Osteocyte (in vitro differentiated cells): ENCODE results near the gene CUL1. TPM values are rescaled to one million over a fixed set of nuclear protein-coding genes. Genes with fewer than 3 reads are reported as not detected.

Source experiments
- DNase-seq: peaks from one replicate; pipeline ENCODE4 v3.0.0; 2021; ENCODE audit warnings: mixed read lengths; ENCODE audit not compliant: unreplicated experiment; ENCODE audit errors: extremely low spot score
- H3K27ac Mint-ChIP-seq: one replicate; pipeline ENCODE4 v1.8.0; 2021; ENCODE audit warnings: mild to moderate bottlenecking, mixed read lengths; ENCODE audit not compliant: unreplicated experiment
- H3K27me3 Mint-ChIP-seq: one replicate; pipeline ENCODE4 v1.8.0; 2021; ENCODE audit warnings: mixed read lengths; ENCODE audit not compliant: unreplicated experiment
- H3K36me3 Mint-ChIP-seq: one replicate; pipeline ENCODE4 v1.8.0; 2021; ENCODE audit warnings: mixed read lengths; ENCODE audit not compliant: unreplicated experiment
- H3K4me1 Mint-ChIP-seq: one replicate; pipeline ENCODE4 v1.8.0; 2021; ENCODE audit warnings: mixed read lengths; ENCODE audit not compliant: unreplicated experiment
- H3K4me3 Mint-ChIP-seq: one replicate; pipeline ENCODE4 v1.8.0; 2021; ENCODE audit warnings: mild to moderate bottlenecking, moderate library complexity, mixed read lengths; ENCODE audit not compliant: unreplicated experiment
- H3K9me3 Mint-ChIP-seq: one replicate; pipeline ENCODE4 v1.8.0; 2021; ENCODE audit warnings: mixed read lengths; ENCODE audit not compliant: unreplicated experiment
- total RNA-seq: library from RNA; stranded (reverse); gene quantifications from 2 replicates; pipeline ENCODE4 v1.2.1, GENCODE V29; 2021
- TF ChIP-seq, protein P1 (sequence below): fragments of 200-600 bp; sonication (generic); IDR thresholded peaks from 2 replicates; pipeline ENCODE4 v1.5.0; 2021; ENCODE audit warnings: antibody characterized with exemption, mild to moderate bottlenecking, moderate library complexity

CUL1 gene
- total RNA-seq, 1 donor from 2014 or later, result 45.6 TPM

GRCh38 chr7:148834605-148835004 is 135.9 kb downstream of the CUL1 start:
- no peak for DNase-seq
- TF ChIP-seq, protein P1, sequence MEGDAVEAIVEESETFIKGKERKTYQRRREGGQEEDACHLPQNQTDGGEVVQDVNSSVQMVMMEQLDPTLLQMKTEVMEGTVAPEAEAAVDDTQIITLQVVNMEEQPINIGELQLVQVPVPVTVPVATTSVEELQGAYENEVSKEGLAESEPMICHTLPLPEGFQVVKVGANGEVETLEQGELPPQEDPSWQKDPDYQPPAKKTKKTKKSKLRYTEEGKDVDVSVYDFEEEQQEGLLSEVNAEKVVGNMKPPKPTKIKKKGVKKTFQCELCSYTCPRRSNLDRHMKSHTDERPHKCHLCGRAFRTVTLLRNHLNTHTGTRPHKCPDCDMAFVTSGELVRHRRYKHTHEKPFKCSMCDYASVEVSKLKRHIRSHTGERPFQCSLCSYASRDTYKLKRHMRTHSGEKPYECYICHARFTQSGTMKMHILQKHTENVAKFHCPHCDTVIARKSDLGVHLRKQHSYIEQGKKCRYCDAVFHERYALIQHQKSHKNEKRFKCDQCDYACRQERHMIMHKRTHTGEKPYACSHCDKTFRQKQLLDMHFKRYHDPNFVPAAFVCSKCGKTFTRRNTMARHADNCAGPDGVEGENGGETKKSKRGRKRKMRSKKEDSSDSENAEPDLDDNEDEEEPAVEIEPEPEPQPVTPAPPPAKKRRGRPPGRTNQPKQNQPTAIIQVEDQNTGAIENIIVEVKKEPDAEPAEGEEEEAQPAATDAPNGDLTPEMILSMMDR, result no peak
- H3K27ac Mint-ChIP-seq, result no peak overlapping the region

GRCh38 chr7:148835854-148836253 is 137.2 kb downstream of the CUL1 start:
- no peak overlapping the region for H3K4me3 Mint-ChIP-seq
- H3K4me1 Mint-ChIP-seq, result peaks cover 14% of the 10 kb centered on the region
- H3K27ac Mint-ChIP-seq, result no peak overlapping the region
- TF ChIP-seq, protein P1, result no peak
- peaks cover 10% of the 10 kb centered on the region for H3K36me3 Mint-ChIP-seq
- no peak for DNase-seq
- H3K27me3 Mint-ChIP-seq, result no peaks in the 10 kb centered on the region
- H3K9me3 Mint-ChIP-seq, result no peaks in the 10 kb centered on the region

More at GRCh38 chr7:148834605-148835004, 135.9 kb downstream of the CUL1 start:
- Mint-ChIP-seq H3K4me1 (peaks cover 4% of the 10 kb centered on the region), H3K4me3 (no peak overlapping the region), H3K9me3 (no peaks in the 10 kb centered on the region), H3K27me3 (no peaks in the 10 kb centered on the region), H3K36me3 (peaks cover 10% of the 10 kb centered on the region)

- no peak overlapping the region for H3K27ac Mint-ChIP-seq
- H3K36me3 Mint-ChIP-seq, result peaks cover 10% of the 10 kb centered on the region
- no peaks in the 10 kb centered on the region for H3K9me3 Mint-ChIP-seq
- no peaks in the 10 kb centered on the region for H3K27me3 Mint-ChIP-seq
- H3K4me3 Mint-ChIP-seq, result no peak overlapping the region
- peaks cover 21% of the 10 kb centered on the region for H3K4me1 Mint-ChIP-seq
- TF ChIP-seq, protein P1, result no peak
- DNase-seq, result no peak
These were observed 140.2 kb downstream of the CUL1 start for GRCh38 chr7:148838905-148839304.

DNA sequence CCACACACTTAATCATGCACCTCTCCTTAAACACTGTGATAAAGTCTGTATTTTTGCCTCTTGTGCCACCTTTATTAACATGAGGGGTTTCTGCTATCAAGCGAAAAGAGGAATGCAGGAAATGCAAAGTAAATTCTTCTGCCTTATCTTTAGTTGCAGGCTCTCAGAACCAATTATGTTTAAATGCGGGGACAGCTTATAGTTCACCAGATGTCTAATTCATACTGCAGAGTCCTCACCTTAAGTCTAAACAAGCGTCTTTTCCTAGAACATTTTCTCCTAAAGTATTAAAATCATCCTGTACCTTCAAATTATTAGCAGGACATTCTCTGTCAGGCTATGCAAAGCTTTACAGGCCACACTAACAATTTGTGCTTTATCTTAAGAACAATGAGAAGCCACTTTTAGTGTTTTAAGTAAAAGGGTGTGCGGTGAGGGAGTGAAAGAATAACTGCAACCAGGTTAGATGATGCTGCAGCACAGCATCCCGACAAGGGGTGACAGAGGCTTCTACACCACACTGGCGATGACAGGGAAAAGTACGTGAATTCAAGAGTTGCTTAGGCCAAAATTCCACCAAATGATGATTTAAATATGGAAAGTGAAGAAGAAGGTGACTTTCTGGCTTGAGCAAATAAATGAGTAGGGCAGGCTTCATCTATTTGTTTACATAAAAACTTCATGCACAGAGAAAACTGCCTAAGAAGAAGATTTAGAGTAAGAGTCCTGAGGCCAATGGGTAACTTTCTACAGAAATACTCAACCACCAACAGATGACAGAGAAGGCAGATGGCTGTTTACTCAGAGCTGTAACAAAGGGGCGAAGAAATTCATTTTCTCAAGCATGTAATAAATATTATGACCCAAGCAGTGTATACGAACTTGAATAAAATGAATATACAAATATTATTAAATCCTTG is 149.4 kb downstream of the CUL1 start:
- Mint-ChIP-seq H3K36me3 (no peaks in the 10 kb centered on the region), H3K9me3 (no peaks in the 10 kb centered on the region), H3K27ac (no peak overlapping the region), H3K4me3 (no peak overlapping the region), H3K27me3 (no peaks in the 10 kb centered on the region), H3K4me1 (peaks cover 39% of the 10 kb centered on the region)
- TF ChIP-seq, protein P1, result no peak
- no peak for DNase-seq

DNA sequence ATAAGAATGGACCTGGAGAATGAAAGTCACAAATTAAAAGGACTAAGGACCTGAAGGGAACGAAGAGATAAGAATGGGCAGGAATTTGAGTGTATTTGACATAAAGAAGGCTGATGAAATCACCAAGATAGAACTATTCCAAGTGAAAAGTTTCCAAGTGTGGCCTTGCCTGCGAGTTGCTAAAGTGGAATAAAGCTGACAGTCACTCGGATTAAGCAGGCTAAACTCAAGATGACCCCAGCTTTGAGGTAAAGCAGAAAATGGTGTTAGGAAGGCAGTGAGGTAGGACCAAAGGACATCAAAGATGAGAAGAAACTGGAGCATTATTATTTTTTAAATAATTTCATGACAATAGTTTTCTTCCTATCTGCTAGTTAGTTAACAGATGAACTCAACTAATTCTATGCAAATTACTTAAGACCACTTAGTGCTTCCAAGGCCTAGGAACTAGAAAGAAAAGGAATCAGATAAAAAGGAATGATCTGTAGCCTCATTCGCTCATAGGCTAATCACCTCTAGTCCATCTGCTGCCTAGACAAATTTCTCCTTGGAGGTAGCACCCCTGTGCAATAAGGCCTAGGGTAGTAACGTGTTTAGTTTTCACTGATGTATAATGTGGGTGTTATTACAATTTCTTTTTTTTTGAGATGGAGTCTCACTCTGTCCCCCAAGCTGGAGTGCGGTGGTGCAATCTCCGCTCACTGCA is 150.8 kb downstream of the CUL1 start:
- H3K4me1 Mint-ChIP-seq, result peaks cover 39% of the 10 kb centered on the region
- no peaks in the 10 kb centered on the region for H3K27me3 Mint-ChIP-seq
- no peak overlapping the region for H3K4me3 Mint-ChIP-seq
- H3K9me3 Mint-ChIP-seq, result no peaks in the 10 kb centered on the region
- no peaks in the 10 kb centered on the region for H3K36me3 Mint-ChIP-seq
- TF ChIP-seq, protein P1, result no peak
- no peak for DNase-seq
- H3K27ac Mint-ChIP-seq, result no peak overlapping the region
